HG02763 (cell line): ENCODE results near the gene PRKN.

Source experiments
- ATAC-seq: cut with Tn5 transposase; IDR thresholded peaks from one replicate; pipeline ENCODE4 v1.9.1; 2021; ENCODE audit warnings: mild to moderate bottlenecking, moderate library complexity; ENCODE audit not compliant: unreplicated experiment

The PRKN gene

GRCh38 chr6:161750686-161751085, 976.9 kb downstream of the PRKN start:
- no peak for ATAC-seq

DNA sequence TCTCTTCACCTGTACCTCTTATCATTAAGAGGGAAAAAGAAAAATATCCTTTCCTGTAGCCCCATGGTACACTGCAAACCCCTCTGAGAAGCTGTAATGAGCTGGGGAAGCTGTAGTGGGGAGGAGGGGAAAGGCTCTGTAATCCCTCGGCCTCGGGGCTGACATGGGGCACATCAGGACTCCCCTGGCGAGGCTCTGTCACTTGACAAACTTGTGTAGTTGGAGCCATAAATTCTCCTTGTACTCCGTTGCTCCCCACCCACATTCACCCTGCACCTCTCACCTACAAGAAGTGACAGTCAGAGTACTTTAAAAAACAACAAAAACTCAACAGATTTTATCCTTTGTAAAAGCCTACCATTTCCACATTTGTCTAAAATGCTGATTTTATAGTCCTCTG, 978.0 kb downstream of the PRKN start:
- no peak for ATAC-seq

DNA sequence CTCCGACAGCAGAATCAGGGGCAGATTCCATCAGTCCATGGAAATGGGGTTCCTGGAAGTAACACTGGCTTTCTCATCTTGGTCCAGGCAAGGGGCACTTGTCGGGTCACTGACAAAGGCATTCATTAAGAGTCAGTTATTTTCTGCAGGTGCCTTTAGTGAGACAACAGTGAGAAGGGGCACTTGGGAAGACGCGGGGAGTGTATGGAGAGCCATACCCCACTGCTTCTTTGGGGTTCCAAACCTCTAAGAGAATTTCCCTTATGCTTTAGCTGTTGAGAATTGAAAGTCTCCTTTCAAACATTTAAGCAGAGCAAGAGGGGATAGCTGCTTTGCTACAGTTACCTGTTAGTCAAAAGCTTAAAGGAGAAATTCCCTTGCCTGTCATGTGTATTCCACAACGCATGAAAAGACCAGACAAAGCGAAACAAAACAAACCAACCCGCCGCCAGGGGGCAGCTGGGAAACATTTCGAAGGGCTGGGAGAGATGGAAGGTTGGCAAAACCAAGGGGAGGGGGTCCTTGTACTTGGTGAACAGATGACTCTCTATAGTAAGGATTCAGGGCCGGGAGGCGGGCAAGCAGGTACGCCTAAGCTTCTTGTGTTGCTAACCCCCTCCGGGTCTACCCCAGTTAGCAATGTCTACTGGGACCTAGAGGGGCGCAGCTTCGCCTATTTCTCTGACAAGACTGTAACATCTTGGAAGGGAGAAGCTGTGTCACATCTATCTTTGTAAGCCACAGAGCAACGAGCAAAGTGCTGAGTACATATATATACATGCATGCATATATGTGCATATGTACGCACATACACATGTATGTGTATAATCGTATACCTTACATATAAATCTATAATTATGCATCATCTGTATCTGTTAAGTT, 978.8 kb downstream of the PRKN start:
- no peak for ATAC-seq

GRCh38 chr6:161747506-161747905, 980.1 kb downstream of the PRKN start:
- no peak for ATAC-seq

GRCh38 chr6:161745594-161746141, 981.9 kb downstream of the PRKN start:
- ATAC-seq, result no peak

DNA sequence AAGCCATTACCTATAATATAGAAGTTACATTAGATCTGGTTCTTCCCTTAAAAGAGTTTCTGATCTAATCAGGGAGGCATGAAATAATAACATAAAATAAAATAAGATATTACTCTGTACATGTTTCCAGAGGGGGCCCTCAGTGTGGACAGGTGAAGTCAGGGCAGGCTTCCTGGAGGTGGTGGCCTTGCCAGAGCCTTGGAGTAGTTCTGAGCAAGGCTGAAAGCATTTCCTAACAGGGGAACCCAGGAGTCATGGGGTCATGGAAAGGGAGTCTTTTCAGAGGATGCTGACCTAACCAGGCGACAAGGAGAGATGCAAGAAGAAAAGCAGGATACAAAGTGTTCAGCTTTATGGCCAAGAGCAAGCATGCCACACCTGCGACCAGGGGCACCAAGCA, 982.4 kb downstream of the PRKN start:
- ATAC-seq, result no peak

- ATAC-seq, result no peak
These were observed 983.1 kb downstream of the PRKN start for GRCh38 chr6:161744211-161745067.

GRCh38 chr6:161743509-161744178, 983.9 kb downstream of the PRKN start:
- ATAC-seq, result no peak

- ATAC-seq, result no peak
These were observed 987.1 kb downstream of the PRKN start for GRCh38 chr6:161740486-161740885.

DNA sequence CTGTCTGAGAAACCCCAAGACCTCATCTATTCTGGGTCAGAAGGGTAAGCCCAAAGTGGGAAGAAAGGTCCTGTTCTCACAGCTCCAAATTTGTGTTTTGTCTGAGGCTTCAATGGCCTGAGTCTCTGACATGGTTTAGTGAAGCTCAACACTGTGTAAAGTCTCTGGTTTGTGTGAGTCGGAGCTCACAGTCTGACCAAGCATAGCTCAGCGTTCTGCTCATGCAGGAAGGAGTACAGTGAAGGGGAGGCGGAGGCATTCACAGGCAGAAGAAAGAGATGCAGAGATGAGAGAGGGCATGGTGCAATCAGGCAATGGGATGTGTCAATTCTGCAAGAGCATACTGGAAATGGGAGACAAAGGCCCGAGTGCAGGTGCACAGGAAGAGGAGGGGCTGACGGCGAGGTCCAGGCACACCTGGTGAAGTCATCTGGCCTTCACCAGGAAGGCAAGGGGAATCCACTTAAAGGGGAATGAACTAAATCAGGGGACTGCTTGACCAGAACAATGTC, 990.7 kb downstream of the PRKN start:
- ATAC-seq, result no peak

DNA sequence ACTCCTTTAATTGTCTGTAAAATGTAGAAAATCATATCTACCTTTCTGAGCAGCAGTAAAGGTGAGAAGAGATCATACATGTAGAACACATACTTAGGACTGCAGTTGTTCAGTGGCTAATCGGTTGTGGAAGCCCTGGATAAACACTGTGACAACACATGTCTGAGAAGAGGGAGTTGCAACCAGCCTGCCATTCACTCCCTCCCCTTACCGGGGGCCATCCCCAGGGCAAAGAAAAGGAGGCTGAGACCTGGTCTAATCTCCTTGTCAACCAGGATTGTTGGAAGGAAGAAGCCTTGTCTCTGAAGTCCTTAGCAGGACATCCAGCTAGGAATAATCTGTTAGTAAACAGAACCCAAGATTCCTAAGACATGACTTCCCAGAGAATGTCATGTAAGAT, 991.2 kb downstream of the PRKN start:
- no peak for ATAC-seq

DNA sequence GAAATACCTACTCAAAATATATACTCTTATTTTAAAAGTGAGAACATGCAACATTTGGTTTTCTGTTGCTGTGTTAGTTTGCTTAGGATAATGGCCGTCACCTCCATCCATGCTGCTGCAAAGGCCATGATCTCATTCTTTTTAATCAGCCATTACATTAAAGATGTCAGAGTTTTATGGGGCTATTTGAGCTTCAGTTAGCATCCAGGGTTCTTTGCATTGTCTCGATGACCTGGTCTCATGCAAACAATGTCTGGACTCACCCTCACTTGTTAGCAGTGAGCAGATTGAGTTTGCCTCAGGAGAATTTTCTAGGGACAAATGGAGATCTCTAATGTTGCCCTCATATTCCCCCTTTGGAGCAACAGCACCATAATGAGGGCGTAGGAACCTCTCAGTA, 995.0 kb downstream of the PRKN start:
- ATAC-seq, result no peak

DNA sequence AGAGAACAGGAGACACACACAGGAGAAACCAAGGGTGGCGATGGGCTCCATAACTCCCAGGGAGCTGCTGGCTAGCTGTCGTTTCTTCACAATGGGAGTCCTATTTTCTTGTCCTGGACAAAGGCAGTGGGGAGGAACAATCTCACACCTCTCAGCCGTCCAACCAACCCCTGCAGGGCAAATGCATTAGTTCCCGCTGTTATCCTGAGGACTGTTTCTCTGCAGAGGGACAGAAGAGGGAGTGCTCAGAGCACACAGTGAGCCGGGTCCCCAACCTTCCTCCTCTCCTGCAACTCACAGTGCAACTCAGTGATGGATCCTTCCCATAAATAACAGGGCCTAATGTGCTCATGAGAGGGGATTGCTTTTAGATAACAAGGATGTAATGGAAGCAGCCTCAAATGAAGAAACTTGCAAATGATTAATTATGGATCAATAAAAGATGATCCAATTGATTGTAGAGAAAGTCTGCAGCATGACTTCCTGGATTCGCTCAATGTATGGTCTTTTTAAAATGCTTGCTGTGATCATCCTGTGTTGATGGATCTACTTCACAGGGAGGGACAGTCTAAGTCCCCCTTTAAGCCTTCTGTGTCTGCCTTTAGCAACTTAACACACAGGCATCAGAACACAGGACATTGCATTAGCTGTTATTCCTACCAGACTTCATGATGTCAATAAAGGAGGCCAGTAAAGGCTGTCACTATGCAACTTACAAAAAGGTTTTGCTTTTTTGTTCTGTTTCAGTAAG, 1000.3 kb downstream of the PRKN start:
- ATAC-seq, result no peak

- no peak for ATAC-seq
These were observed 1005.2 kb downstream of the PRKN start for GRCh38 chr6:161722394-161722793.

DNA sequence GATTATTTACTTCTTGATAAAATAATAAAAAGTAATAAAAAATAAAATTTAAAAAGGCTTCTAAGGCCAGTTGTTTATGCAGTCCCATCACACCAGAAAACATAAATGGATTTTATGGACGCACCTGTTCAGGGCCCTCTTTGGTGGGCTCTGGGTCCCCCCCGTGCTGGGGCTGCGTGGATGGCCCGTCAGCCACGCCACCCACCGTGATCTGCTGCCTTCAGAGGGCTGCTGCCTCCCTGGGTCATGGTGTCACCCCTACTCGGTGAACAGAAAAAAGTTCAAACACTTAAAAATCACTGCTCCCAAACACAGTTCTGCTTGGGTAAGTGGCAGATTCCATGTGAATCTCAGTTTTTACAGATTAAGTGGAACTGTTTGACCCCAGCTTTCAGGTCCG, 1006.1 kb downstream of the PRKN start:
- ATAC-seq, result no peak

DNA sequence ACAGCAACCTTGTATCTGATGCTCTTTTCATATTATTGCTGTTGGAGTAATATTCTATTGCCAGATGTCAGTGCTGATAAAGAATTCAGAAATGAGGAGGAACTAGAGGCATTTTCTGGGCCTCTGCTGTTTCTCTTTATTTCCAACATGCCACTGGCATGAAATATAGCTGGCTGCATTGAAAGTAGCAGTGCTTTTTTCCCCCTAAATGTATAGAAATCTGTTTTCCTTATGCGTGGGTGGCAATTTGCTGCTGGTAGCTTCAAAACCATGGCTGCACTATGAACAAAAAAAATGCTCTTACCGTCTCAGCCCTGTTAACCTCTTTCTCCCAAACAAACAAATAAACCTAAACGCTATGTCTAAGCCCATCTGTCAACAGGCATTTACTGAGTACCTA, 1011.4 kb downstream of the PRKN start:
- ATAC-seq, result no peak

- no peak for ATAC-seq
These were observed 1015.6 kb downstream of the PRKN start for GRCh38 chr6:161711938-161712337.

DNA sequence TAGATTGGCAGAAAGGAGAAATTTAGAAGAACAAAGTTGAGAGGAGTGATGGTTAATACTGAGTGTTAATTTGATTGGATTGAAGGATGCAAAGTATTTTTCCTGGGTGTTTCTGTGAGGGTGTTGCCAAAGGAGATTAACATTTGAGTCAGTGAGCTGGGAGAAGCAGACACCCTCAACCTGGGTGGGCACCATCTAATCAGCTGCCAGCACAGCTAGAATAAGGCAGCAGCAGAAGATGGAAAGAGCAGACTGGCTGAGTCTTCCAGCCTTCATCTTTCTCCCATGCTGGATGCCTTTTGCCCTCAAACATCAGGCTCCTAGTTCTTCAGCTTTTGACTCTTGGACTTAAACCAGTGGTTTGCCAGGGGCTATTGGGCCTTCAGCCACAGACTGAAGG, 1016.1 kb downstream of the PRKN start:
- no peak for ATAC-seq

GRCh38 chr6:161710698-161711097, 1016.9 kb downstream of the PRKN start:
- ATAC-seq, result no peak

GRCh38 chr6:161701056-161701455, 1026.5 kb downstream of the PRKN start:
- no peak for ATAC-seq
